Activated T-cell treated with anti-CD3 and anti-CD28 coated beads, Interleukin-2, amount 50 U/mL, for 72 hours (primary cell): ENCODE data around the gene OMG. TPM values are rescaled to one million over a fixed set of nuclear protein-coding genes. Genes with fewer than 3 reads are reported as not detected.
"Not testable (repeated sequence)": the region's sequence is repeated elsewhere in the genome, so short reads cannot be mapped to it uniquely, and the experiment has no call there.

Experiments used
- ATAC-seq, 2 donors: fragments of 150-1000 bp; cut with Tn5 transposase; replicated peaks in 1 of 2; 2 replicates each; pipeline ENCODE4 v1.10.0; 2021; ENCODE audit warnings: moderate library complexity in 2 of 2, mild to moderate bottlenecking in 1 of 2
- DNase-seq, 2 donors: peaks; one replicate each; pipeline ENCODE4 v3.0.0; 2021 to 2022; ENCODE audit warnings: mixed read lengths in 1 of 2
- H3K27ac Mint-ChIP-seq: one replicate; pipeline ENCODE4 v1.8.0; 2022; ENCODE audit warnings: mild to moderate bottlenecking, moderate library complexity, mixed read lengths
- H3K27me3 Mint-ChIP-seq: one replicate; pipeline ENCODE4 v1.8.0; 2022; ENCODE audit warnings: low read depth, mixed read lengths
- H3K36me3 Mint-ChIP-seq, 2 donors: one replicate each; pipeline ENCODE4 v1.8.0; 2022; ENCODE audit warnings: mixed read lengths in 2 of 2, mild to moderate bottlenecking in 1 of 2; ENCODE audit not compliant: insufficient read depth in 2 of 2
- H3K4me1 Mint-ChIP-seq: one replicate; pipeline ENCODE4 v1.8.0; 2022; ENCODE audit warnings: low read depth, mixed read lengths
- H3K4me3 Mint-ChIP-seq, 2 donors: one replicate each; pipeline ENCODE4 v1.8.0; 2022; ENCODE audit warnings: mild to moderate bottlenecking in 2 of 2, mixed read lengths in 2 of 2, moderate library complexity in 2 of 2
- H3K9me3 Mint-ChIP-seq, 2 donors: one replicate each; pipeline ENCODE4 v1.8.0; 2022; ENCODE audit warnings: mixed read lengths in 2 of 2
- total RNA-seq, 2 donors: library from RNA; stranded (reverse); gene quantifications; one replicate each; pipeline ENCODE4 v1.2.3, GENCODE V29; 2022

Gene OMG
- total RNA-seq, 2 donors from 2014 or later, result 0.42 to 1.1 TPM

DNA sequence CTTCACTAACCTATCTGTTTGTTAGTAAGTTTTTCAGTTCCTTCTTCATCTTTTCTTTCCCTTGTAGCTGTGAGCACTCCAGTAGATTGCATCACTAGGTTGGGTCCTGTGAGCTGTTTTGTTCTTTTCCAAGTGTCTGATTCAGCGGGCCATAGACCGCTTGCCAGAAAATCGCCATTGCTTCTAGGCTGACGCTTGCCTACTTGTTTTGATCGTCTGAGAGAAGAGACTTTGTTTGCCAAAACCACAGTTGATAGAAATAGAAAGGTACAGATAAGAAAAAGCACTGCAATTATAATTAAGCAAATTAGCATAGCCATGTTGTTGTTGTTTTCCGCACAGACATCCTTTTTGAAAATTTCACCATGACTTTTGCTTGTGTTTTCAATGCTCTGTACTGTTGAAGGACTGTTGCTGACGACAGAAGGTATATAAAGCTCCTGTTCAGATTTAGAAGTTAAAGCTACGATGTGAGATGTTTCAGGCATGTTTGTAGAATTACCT lies 21.3 kb upstream of the OMG start:
- ATAC-seq (peak; percentile 60 to 63), DNase-seq (peak; percentile 67 to 74)
- peaks cover 51% of the 10 kb centered on the region for H3K4me1 Mint-ChIP-seq
- peaks cover 0 to 1% of the 10 kb centered on the region in 2 donors for H3K9me3 Mint-ChIP-seq
- H3K27ac Mint-ChIP-seq, result peak overlapping the region; percentile 94
- peaks cover 3 to 17% of the 10 kb centered on the region in 2 donors for H3K36me3 Mint-ChIP-seq
- no peaks in the 10 kb centered on the region for H3K27me3 Mint-ChIP-seq
- peak overlapping the region; percentile 68 to 82 for H3K4me3 Mint-ChIP-seq

- H3K9me3 Mint-ChIP-seq, result peaks cover 0 to 1% of the 10 kb centered on the region in 2 donors
- peaks cover 59% of the 10 kb centered on the region for H3K4me1 Mint-ChIP-seq
- peaks cover 7 to 19% of the 10 kb centered on the region in 2 donors for H3K36me3 Mint-ChIP-seq
- peak overlapping the region; percentile 50 to 64 for H3K4me3 Mint-ChIP-seq
- ATAC-seq (no peak), DNase-seq (no peak)
- H3K27ac Mint-ChIP-seq, result peak overlapping the region; percentile 98
- no peaks in the 10 kb centered on the region for H3K27me3 Mint-ChIP-seq
Observed at GRCh38 chr17:31314782-31315100, 17.7 kb upstream of the OMG start.

DNA sequence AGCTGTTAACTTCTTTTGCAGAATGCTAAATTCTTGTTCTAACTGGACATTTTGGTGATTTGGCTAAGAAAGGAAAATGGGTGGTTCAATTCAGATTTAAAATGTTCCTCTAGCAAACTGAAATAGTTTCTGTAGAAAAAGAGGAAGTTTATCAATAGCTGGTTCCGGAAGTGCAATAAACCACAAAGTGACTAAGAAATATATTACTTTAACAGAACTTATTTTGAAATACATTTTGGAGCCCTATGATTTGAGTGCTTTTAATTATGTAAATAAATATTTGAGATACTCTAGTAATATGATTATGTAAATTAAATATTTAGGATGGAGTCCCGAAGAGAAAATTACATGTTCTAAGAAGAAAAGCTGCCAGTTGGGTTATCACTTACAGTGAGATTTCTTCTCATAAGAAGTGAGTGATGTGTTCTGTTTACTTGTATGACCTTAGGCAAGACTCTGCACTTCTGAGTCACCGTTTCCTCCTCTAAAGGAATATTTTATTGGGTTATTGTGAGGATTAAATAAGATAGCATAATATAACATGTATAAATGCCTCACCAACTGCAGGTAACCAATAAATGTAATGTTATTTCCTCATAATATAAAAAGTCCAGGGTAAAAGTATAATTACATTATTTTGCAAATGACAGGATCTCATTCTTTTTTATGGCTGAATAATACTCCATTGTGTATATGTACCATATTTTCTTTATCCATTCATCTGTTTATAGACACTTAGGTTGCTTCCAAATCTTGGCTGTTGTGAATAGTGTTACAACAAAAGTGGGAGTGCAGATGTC lies 17.1 kb upstream of the OMG start, which contains the start of gene EVI2B:
EVI2B (minus strand) TSS at position 73 of the 800 bp plus-strand sequence. CDS start 8,445 bp downstream, outside the sequence.
- Mint-ChIP-seq H3K27me3 (no peaks in the 10 kb centered on the region), H3K9me3 (peaks cover 0 to 1% of the 10 kb centered on the region in 2 donors), H3K4me3 (peak within 1 kb of the TSS; percentile 88 to 91), H3K36me3 (peaks cover 7 to 19% of the 10 kb centered on the region in 2 donors), H3K27ac (peak within 1 kb of the TSS; percentile 98), H3K4me1 (peaks cover 62% of the 10 kb centered on the region)
- ATAC-seq (peak; percentile 47 to 60), DNase-seq (peak in 1 of 2 donors; percentile 24)

DNA sequence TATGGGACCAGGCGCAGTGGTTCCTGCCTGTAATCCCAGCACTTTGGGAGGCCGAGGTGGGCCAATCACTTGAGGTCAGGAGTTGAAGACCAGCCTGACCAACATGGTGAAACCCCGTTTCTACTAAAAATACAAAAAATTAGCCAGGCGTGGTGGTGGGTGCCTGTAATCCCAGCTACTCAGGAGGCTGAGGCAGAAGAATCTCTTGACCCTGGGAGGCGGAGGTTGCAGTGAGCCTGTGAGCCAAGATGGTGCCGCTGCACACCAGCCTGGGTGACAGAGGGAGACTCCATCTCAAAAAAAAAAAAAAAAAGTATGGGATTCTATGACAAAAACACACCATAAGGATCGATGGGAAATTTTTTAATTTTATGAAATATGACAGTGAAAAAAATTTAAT lies 15.2 kb upstream of the OMG start:
- Mint-ChIP-seq H3K4me1 (peaks cover 65% of the 10 kb centered on the region), H3K27ac (peak overlapping the region; percentile 97), H3K36me3 (peaks cover 6 to 13% of the 10 kb centered on the region in 2 donors), H3K4me3 (peak overlapping the region; percentile 76 to 88)
- peak; percentile 42 to 51 for DNase-seq
- H3K27me3 Mint-ChIP-seq, H3K9me3 Mint-ChIP-seq, ATAC-seq: not testable (repeated sequence)

- H3K27me3 Mint-ChIP-seq, result no peaks in the 10 kb centered on the region
- ATAC-seq, result no peak
- peaks cover 63% of the 10 kb centered on the region for H3K4me1 Mint-ChIP-seq
- peak overlapping the region; percentile 97 for H3K27ac Mint-ChIP-seq
- peaks cover 6 to 9% of the 10 kb centered on the region in 2 donors for H3K36me3 Mint-ChIP-seq
- no peak for DNase-seq
- peaks cover 0 to 1% of the 10 kb centered on the region in 2 donors for H3K9me3 Mint-ChIP-seq
- H3K4me3 Mint-ChIP-seq, result peak overlapping the region; percentile 76 to 88
Observed at GRCh38 chr17:31311526-31311925, 14.5 kb upstream of the OMG start.

GRCh38 chr17:31310886-31311285 lies 13.8 kb upstream of the OMG start:
- Mint-ChIP-seq H3K27me3 (no peaks in the 10 kb centered on the region), H3K9me3 (peaks cover 0 to 4% of the 10 kb centered on the region in 2 donors), H3K27ac (peak overlapping the region; percentile 97), H3K4me3 (peak overlapping the region; percentile 76 to 88), H3K36me3 (peaks cover 9 to 12% of the 10 kb centered on the region in 2 donors), H3K4me1 (peaks cover 63% of the 10 kb centered on the region)
- DNase-seq, result peak; percentile 15 to 28
- ATAC-seq, result peak in 1 of 2 donors; percentile 12

GRCh38 chr17:31310260-31310659 lies 13.2 kb upstream of the OMG start:
- peak overlapping the region; percentile 76 to 88 for H3K4me3 Mint-ChIP-seq
- H3K9me3 Mint-ChIP-seq, result peaks cover under 1 to 5% of the 10 kb centered on the region in 2 donors
- ATAC-seq (peak; percentile 35 to 49), DNase-seq (peak; percentile 31 to 39)
- H3K36me3 Mint-ChIP-seq, result peaks cover 11 to 18% of the 10 kb centered on the region in 2 donors
- H3K27ac Mint-ChIP-seq, result peak overlapping the region; percentile 92
- H3K4me1 Mint-ChIP-seq, result peaks cover 62% of the 10 kb centered on the region
- no peaks in the 10 kb centered on the region for H3K27me3 Mint-ChIP-seq

GRCh38 chr17:31309556-31309955 lies 12.5 kb upstream of the OMG start:
- peaks cover 4 to 10% of the 10 kb centered on the region in 2 donors for H3K9me3 Mint-ChIP-seq
- no peaks in the 10 kb centered on the region for H3K27me3 Mint-ChIP-seq
- ATAC-seq (no peak), DNase-seq (no peak)
- peaks cover 63% of the 10 kb centered on the region for H3K4me1 Mint-ChIP-seq
- H3K27ac Mint-ChIP-seq, result peak overlapping the region; percentile 92
- peak overlapping the region; percentile 76 to 88 for H3K4me3 Mint-ChIP-seq
- H3K36me3 Mint-ChIP-seq, result peaks cover 15 to 25% of the 10 kb centered on the region in 2 donors

DNA sequence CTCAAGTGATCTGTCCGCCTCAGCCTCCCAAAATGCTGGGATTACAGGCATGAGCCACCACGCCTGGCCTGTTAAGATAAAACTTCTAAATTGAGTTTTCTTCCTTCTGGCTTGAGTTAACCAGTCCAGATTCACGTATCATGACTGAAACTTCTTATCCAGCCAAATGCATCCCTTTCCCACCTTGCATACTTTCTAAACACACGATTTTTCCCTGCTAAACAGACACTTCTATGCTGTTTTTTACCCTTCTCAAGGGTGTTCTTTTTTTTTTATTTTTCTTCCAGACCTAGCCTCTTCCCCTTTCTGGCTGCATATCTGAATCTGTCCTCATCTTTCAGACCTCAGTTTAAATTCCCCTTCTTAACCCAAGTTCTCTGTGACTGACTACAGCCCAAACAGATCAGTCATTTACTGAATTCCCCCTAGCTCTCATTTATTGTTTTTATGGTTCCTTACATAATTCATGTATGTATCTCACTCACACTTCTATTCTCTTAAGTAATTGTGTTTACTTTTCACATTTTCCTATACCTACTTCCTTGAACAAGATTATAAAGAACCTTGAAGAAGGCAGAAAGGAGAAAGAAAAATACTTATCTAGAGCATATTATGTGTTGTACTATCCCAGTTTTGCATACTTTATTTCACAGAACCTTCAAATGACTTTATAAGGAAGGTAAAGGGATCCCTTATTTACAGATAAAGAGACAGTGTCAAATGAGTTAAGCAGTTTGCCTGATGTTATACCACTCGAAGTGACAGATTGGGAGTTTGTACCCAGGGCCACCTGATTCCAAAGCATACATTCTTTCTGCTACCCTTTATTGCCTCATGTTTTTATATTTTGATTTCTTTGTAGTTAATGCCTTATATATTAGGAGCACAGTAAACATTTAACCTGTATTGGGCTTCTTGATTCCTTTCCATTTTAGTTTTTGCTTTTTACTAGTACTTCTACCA lies 11.6 kb upstream of the OMG start:
- Mint-ChIP-seq H3K27ac (peak overlapping the region; percentile 92), H3K4me3 (peak overlapping the region; percentile 76 to 88), H3K9me3 (peaks cover 4 to 12% of the 10 kb centered on the region in 2 donors), H3K36me3 (peaks cover 19 to 33% of the 10 kb centered on the region in 2 donors), H3K4me1 (peaks cover 65% of the 10 kb centered on the region), H3K27me3 (no peaks in the 10 kb centered on the region)
- DNase-seq, result no peak
- peak; percentile 75 to 79 for ATAC-seq

- Mint-ChIP-seq H3K36me3 (peaks cover 20 to 42% of the 10 kb centered on the region in 2 donors), H3K4me1 (peaks cover 65% of the 10 kb centered on the region), H3K9me3 (peaks cover 7 to 12% of the 10 kb centered on the region in 2 donors), H3K27ac (peak overlapping the region; percentile 92), H3K27me3 (no peaks in the 10 kb centered on the region), H3K4me3 (peak overlapping the region; percentile 76 to 88)
- DNase-seq, result no peak
- ATAC-seq, result no peak
Observed at GRCh38 chr17:31307640-31308039, 10.6 kb upstream of the OMG start.

DNA sequence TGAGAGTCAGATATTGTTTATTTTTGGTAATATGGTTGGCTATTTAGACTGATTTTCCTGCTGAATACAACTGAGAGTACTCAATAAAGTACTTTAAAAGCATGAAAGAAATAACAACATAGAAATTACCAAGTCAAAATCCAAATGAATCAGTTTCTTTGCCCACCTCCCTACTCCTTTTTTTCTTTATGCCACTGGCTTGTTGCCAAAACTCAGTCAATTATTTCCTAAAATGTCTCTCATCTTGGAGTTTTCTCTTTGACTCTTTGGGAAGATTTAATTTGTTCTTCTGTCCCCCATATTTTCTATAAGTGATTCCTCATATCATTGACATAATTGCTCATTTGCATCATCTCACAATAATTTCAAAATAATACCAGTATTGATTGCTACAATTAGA lies 2.6 kb upstream of the OMG start:
- Mint-ChIP-seq H3K27me3 (no peaks in the 10 kb centered on the region), H3K9me3 (peaks cover 2 to 3% of the 10 kb centered on the region in 2 donors), H3K27ac (no peak overlapping the region), H3K4me3 (no peak overlapping the region), H3K36me3 (peaks cover 5 to 21% of the 10 kb centered on the region in 2 donors), H3K4me1 (peaks cover 35% of the 10 kb centered on the region)
- no peak for DNase-seq
- no peak for ATAC-seq

DNA sequence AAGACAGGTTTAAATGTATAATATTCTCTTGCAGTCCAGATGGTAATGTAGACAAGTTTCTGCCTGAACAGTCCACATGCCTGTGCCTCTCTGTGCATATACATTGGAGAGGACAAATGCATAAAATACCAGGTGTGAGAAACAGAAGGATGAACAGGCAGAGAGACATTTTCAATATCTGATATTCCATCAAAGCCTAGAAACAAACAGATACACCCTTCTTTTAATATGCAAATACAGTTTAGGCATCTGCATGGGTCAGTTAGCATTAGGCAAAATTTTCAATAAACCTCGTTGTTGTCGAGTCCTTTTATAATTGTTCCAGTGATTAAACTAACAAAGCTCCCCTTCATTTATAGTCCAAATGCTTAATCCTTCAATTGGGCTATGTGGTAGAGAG lies 897 bp downstream of the OMG start:
- H3K36me3 Mint-ChIP-seq, result no peaks in the 10 kb centered on the region
- no peak overlapping the region for H3K27ac Mint-ChIP-seq
- DNase-seq (no peak), ATAC-seq (no peak)
- no peak overlapping the region for H3K4me3 Mint-ChIP-seq
- peaks cover 18% of the 10 kb centered on the region for H3K4me1 Mint-ChIP-seq
- H3K27me3 Mint-ChIP-seq, result no peaks in the 10 kb centered on the region
- no peaks in the 10 kb centered on the region for H3K9me3 Mint-ChIP-seq
